Raji (cell line): Measurements from ENCODE around the gene GALNTL6.

ENCODE experiments used
- POLR2A ChIP-seq: IDR thresholded peaks from 2 replicates; pipeline ENCODE4 v1.6.1; 2011; ENCODE audit warnings: low read depth, low read length, control low read depth; ENCODE audit not compliant: insufficient read depth

GALNTL6 gene

DNA sequence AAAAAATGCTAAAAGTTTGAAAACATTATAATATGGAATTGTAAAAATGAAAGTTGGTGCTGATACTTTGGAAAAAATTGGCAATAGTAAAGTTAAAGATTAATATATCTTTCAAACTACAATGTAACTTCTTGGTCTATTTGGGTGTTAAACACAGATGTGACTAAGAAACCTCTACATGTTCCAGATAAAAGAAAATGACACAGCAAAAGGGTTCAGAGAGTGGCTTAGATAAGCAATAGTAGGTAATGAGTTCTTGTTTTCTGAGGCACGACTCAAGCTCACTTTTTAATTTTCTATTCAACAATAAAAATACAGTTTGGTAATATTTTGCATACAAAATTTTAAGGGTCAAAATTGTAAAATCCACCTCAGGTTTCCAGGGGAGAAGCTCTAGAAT is 292.7 kb downstream of the GALNTL6 start:
- no peak for TF ChIP-seq POLR2A

DNA sequence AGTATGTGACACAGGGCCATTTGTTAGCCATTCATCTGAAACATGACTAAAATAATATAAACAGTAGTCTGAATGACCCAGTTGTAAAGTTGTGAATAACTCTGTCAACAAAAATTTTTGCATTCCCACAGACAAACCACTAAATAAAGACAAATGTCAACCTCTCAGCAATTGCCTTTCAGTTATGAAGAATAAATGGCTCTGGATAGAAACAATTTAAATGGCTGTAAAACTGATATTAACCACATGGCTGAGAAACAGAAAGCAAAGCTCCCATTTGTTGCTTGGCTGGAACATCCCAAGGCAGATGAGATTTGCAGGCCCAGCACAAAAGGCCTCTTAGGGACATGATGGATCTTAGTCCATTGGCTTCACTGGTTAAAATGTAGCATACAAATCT is 296.3 kb downstream of the GALNTL6 start:
- TF ChIP-seq POLR2A, result no peak

DNA sequence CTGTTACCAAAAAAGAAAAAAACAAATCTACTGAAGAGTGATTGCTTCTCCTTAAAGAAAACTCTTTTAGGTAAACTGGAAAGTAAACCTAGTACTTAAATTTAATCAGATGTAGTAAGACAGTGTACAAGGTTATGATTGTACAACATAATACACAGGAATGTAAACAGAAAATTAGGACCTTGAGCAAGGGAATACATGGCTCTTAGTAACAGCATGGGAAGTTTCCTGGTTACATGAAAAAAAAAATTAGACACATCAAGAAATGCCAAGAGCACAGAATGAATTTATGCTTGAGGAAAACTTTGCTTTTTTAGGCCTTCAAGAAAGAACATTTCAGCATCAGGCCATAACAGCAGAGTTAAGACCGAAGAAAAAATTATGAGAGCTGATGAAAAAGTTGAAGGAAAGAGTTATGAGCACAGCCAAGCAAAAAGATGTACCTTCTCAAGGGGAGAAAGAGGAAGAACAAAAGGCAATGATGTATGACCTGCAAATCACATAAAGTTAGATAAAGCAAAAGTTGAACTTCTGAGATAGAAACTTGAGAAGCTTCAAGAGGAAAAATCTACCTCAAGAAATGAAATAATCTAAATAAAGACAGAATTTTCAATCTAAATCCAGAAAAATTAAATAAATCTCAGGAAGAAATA is 311.6 kb downstream of the GALNTL6 start:
- no peak for TF ChIP-seq POLR2A

DNA sequence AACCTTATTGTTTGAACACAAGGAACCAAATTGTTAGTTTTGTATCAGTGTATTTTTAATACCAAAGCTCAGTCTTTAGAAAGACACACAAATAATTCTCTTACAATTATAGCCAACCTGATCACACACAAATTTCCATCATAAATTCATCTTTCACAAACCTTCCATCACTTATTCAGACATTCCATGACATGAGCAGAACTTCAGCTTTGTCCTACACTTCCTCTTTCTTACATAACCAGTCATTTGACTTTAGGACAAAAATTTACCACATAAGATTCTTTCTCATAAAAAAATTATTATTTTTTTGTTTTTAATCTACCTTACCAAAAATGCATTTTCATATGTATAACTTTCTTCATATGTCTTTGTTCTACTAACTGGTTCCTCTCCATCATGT is 312.2 kb downstream of the GALNTL6 start:
- TF ChIP-seq POLR2A, result no peak

DNA sequence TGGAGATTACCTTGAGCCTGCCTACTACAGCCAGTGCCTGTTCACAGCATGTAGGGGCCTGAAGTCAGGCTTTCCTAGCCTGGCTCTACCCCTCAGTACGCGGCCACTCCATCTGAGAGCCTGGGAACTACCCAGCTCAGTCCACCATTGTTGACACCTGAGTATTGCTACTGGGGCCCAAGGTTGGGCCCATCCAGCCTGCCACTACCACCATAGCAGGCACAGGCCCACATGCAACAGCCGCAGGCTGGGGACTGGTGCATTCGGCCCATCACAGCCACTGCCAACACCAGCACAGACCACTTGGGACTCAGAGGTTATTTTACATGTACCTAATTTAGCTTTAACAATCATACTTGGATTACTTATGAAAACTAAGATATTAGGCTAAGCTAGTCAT is 314.0 kb downstream of the GALNTL6 start:
- no peak for TF ChIP-seq POLR2A

DNA sequence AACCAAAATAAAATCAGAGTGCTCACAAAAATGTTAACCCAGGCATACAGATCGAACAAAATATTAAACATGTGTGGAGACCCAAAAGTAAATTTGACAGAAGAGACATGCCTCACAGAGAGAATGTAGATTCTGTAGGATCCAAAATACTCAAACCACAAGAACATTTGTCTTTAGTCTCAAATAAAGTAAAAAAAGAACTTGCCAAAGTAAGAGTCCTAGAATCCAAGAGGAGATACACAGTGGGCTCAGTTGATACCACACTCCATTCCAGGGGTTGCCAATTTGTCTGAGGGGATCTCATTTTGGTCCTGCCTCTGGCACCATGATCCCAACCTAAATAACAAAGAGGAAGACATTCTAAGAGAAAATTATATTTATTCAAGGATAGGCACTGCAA is 316.4 kb downstream of the GALNTL6 start:
- no peak for TF ChIP-seq POLR2A

DNA sequence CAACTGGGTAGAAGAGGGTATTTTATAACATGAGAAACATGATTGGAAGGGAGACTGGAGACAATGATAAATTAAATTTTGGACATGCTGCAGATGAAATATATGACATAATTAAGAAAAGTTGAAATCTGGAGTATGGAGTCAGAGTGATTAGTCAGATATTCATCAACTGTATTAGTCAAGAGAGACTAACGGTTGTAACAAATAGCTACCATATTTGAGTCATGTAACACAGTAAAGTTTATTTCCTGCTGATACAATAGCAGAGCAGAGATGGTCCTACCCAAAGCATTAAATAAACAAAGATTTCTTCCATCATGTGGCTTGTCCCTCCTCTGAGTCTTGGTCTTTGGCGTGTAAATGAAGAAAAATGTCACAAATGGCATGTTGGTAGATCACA is 321.3 kb downstream of the GALNTL6 start:
- TF ChIP-seq POLR2A, result no peak

DNA sequence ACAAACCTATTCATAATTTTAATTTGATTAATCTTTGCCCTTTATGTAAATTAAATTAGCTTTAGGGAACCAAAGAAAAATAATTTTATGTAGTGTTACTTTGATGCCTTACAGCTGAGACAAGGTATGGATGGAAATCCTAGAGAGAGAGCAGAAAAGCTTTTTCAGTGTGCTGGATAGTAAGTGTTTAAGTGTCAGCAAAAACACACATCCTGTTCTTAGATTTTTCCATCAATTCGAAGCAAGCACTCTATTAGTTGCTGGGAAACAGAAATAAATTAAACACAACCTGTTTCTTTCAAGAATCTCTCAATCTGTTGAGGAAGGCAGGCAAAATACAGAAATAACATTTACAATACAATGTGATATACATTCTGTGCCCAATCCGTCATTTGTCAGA is 327.8 kb downstream of the GALNTL6 start:
- no peak for TF ChIP-seq POLR2A

DNA sequence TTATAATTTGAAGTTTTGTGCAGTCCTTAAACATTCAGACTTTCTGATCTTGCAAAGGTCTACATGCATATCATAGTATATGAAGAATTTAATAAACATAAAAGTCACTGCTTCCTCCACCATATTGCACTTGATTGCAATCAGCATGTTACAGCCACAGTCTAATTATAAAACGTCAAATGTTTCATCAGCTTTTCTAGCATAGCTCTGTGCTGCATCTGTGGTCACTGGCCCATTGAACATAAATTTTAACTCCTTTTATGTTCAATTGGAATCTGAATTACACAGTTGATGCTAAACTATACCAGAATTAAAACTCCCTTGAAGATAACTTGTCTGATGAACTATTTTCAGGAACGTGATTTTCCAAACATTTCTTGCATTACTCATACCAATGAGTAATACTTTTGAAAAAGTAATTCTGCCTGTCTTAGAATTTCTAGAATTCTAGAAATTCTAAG is 329.1 kb downstream of the GALNTL6 start:
- no peak for TF ChIP-seq POLR2A

DNA sequence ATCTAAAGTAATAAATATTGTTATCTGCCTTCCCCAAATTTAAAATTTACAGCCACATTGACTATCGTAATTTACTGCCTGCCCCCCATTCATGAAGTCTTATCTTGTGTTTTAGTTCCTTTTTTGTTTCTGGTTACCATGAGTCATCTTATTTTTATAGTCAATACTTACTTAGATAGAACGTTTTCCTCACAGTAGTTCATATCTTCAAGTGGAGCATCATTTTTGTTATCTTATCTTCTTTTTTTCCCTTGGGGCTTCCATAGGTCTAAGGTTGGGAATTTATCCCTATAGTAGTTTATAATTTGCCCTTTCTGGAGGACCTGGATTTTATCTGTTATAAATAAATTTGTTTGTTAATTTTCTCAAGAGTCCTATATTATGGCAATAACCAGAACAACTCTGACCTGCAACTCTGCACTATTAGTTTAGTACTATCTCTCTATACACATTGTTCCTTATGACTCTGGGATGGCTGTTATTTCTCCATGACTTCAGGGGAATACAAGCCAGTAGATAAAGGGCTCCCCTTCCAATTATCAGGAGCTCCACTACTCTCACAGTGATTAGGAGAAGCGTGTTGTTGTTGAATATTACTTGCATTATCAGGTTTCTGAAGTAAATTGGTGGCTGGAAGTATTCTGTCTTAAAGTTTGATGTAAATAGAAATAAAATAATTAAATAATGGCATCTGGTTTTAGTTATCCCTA is 330.6 kb downstream of the GALNTL6 start:
- no peak for TF ChIP-seq POLR2A

DNA sequence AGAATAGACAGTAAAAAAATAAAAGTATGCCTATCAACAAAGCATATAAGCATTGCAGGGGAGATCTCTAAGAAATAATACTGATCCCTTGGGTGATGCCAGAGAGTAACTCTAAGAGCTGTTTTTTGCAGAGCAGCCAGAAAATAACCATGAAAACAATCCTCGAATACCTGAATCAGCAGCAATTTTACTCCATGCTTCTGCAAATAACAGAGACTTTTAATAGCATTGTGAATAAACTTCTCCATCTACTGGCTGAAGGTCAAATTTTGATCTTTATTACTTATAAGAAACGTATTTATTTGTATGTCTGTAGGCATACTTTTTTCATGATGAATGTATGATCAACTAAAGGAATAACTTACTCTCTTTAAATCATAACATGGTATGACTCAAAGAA is 334.5 kb downstream of the GALNTL6 start:
- no peak for TF ChIP-seq POLR2A

DNA sequence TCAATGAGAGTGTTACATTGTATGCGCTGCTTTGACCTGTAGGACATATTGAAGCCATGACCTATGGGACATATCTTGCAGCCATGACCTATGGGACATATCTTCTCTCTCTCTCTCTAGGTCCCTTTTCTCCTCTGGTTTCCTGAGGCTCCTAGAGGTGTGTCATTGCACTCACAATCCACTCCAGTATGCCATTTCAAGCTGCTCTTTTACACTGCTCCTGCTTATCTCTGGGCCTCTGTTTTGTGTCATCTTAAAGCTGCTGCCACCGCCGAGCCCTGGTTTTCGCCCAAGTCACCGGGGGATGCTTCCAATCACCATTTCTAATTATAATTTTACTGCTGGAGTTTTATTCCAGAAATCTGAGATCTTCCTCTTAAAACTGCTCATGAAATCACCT is 336.1 kb downstream of the GALNTL6 start:
- no peak for TF ChIP-seq POLR2A

DNA sequence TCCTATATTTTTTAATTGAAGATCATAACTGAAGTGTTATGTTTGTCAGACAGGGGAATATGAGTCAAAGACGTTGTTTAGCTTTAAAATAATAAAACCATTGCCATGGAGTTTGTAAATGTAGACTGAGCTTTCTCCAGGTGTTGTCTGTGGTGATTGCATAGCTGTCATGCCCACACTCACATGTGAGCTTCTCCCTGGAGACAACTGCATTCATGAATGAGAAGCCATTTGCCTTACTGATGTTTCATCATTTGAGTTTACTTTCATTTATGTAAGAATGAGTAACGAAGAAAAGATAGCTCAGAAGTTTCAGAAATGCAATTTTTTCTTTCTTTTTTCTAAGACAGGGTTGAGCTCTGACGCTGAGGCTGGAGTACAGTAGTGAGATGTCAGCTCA is 339.1 kb downstream of the GALNTL6 start:
- TF ChIP-seq POLR2A, result no peak

DNA sequence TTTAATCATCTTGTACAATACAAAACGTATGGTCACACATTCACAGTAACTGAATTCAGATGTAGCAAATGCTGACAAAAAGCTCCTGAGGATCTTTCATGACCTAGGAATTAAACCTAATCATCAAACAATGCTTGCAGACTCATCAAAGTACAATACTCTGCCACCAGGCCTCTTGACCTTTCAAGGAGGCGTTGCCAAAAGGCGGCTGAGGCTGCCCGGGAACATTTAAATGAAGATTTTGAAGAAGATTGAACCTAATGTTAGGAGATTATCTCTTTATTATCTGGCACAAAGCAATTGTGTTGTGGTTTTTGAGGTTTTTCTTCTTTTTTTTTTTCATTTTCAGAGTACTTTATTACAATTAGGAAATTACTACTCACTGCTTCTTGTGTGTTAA is 340.5 kb downstream of the GALNTL6 start:
- TF ChIP-seq POLR2A, result no peak

DNA sequence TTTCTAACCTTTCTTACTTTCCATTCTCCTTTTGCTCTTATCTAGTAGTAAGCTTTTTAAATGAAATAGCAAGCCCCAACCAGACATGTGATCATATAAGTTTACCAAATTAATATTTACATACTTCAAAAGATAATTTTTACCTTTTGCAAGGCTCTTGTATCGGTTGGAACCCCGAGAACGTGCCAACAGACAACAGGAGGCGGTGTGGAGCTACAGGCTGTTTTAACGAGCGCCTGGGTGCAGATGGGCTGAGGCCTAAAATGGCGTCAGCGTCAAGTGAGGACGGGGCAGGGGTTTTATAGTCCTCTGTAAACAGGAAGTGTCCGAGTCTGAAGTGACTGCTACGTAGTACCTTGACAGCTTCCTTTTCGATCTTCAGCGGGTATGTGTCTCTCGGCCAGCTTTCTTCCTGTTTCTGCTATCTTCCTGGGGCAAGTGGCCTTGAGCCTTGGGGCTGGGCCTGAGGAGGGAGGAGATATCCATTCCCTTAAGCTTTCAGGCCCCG is 342.7 kb downstream of the GALNTL6 start:
- no peak for TF ChIP-seq POLR2A

DNA sequence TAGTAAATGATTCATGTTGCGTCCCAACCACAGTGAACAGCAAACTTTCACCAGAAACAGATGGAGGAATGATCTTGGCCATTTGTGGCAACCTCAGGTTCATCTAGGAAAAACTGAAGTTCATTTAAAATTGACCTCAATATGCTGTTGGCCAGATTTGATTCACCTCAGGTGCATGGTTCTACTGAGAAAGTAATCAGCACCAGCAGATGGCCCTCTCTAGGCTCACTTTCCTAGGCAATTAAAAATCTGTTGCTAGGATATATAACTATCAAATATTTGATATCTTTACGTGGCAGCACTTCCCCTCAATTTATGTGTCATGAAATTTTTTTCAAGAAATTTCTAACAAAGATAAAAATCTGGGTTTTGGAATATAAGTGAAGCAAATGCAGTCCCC is 344.7 kb downstream of the GALNTL6 start:
- TF ChIP-seq POLR2A, result no peak
